ENCODE results near the gene STX19.

The STX19 gene

GRCh38 chr3:94065819-94066480 lies 37.6 kb upstream of the STX19 start:
- no peak for DNase-seq (ENCODE audit: insufficient read length, low spot score)
- TF ChIP-seq, protein P1, sequence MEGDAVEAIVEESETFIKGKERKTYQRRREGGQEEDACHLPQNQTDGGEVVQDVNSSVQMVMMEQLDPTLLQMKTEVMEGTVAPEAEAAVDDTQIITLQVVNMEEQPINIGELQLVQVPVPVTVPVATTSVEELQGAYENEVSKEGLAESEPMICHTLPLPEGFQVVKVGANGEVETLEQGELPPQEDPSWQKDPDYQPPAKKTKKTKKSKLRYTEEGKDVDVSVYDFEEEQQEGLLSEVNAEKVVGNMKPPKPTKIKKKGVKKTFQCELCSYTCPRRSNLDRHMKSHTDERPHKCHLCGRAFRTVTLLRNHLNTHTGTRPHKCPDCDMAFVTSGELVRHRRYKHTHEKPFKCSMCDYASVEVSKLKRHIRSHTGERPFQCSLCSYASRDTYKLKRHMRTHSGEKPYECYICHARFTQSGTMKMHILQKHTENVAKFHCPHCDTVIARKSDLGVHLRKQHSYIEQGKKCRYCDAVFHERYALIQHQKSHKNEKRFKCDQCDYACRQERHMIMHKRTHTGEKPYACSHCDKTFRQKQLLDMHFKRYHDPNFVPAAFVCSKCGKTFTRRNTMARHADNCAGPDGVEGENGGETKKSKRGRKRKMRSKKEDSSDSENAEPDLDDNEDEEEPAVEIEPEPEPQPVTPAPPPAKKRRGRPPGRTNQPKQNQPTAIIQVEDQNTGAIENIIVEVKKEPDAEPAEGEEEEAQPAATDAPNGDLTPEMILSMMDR (IDR thresholded peaks at IDR 0.05; ENCODE audit: insufficient read depth, missing control alignments), result no peak
- FAIRE-seq, result no peak

DNA sequence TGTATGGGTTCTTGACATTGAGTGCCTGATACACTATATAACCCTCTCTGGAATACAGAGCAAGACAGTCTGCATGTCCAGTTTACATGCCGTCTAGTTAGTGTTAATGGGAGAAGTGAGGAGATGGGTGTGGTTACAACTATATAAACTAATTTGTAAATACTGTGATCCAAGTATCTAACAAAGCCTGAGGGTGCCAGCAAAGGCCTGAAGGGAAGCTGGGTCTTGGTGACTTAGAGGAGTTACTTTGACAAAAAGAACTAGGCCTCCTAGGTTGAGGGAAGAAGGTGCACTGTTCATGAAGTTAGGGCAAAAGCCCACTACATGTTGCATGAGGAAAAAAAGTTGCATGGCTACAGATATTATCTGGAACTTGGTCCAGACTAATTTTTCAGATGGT lies 36.7 kb upstream of the STX19 start:
- DNase-seq (ENCODE audit: insufficient read length, low spot score) (no peak), FAIRE-seq (no peak)
- TF ChIP-seq, protein P1 (IDR thresholded peaks at IDR 0.05; ENCODE audit: insufficient read depth, missing control alignments), result no peak

- DNase-seq (ENCODE audit: insufficient read length, low spot score) (no peak), FAIRE-seq (no peak)
- TF ChIP-seq, protein P1 (IDR thresholded peaks at IDR 0.05; ENCODE audit: insufficient read depth, missing control alignments), result no peak
Observed at GRCh38 chr3:94064243-94064860, 36.0 kb upstream of the STX19 start.

DNA sequence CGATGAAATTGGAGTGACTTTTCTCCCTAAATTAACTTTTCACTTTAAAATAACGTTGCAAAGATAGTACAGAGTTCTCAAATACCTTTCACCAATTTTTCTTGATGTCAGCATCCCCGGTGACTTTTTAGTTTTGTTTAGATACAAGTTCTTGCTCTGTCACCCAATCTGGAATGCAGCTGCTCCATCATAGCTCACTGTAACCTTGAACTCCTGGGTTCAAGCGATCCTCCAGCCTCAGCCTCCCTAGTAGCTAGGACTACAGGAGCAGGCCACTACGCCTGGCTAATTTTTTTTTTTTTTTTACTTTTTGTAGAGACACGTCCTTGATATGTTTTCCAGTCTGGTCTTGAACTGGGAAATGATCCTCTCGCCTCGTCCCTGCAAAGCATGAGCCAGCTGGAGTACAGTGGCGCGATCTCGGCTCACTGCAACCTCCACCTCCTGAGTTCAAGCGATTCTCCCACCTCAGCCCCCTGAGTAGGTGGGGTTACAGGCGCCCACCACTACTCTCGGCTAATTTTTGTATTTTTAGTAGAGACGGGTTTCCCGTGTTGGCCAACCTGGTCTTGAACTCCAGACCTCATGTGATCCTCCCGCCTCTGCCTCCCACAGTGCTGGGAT lies 35.2 kb upstream of the STX19 start:
- DNase-seq (ENCODE audit: insufficient read length, low spot score) (no peak), FAIRE-seq (no peak)
- TF ChIP-seq, protein P1 (IDR thresholded peaks at IDR 0.05; ENCODE audit: insufficient read depth, missing control alignments), result no peak

DNA sequence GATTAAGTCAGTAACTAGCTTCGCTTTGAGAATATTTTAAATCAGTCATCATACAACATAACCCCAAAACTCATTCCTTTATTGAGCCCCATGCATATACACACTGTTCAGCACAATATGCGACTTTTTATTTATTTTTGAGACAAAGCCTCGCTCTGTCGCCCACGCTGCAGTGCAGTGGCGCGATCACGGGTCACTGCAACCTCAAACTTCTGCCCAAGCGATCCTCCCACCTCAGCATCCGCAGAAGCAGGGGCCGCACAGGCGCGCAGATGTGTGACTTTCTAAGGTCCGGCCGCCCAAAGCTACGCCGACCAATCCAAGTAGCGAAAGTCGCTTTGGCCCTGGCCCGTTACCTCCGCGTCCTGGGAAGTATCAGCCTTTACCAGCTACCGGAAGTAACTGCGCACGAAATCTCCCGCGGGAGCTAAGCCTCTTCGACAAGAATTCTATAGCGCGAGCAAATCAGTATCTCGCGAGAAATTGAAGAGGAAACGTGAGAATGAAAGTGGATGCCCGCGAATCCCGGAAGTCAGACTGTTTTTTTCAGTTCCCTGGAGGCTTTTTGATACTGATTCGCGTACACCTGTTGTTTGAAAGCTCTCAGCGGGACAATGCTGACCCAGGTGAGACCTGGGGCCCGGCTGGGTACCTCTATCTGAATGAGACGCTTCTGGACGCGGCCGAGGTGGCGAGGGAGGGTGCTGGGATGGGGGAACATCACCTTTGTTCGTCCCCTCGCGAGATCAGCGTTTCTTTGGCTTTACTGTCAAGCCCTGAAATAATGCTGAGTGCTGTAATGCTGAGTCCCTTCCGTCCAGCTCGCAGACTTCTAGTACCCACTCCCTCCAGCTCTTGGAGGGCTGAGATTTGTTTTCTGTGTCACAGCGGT lies 34.4 kb upstream of the STX19 start, which contains the start of the genes DHFR2 and NSUN3:
TSS of gene DHFR2 (minus strand) at position 404 of the 892 bp plus-strand sequence. CDS start 1,405 bp downstream, outside the sequence.
TSS of gene NSUN3 (plus strand) at position 549 of the 892 bp plus-strand sequence. CDS start at position 615, 66 bp downstream.
- FAIRE-seq, result no peak

GRCh38 chr3:94061297-94061696 lies 32.9 kb upstream of the STX19 start:
- no peak for DNase-seq (ENCODE audit: insufficient read length, low spot score)
- no peak for FAIRE-seq

More for the DNA sequence above, 34.4 kb upstream of the STX19 start, which contains the start of the genes DHFR2 and NSUN3:
- DNase-seq (ENCODE audit: insufficient read length, low spot score), result no peak
- TF ChIP-seq, protein P1 (IDR thresholded peaks at IDR 0.05; ENCODE audit: insufficient read depth, missing control alignments), result no peak

More at GRCh38 chr3:94061297-94061696, 32.9 kb upstream of the STX19 start:
- TF ChIP-seq, protein P1 (IDR thresholded peaks at IDR 0.05; ENCODE audit: insufficient read depth, missing control alignments), result no peak
